Pancreas (tissue), 10 donors: ENCODE results near the gene PRDM12. TPM values are rescaled to one million over a fixed set of nuclear protein-coding genes. Genes with fewer than 3 reads are reported as not detected.
A peak's percentile ranks its signal among the peaks of the same experiment; 100 is the strongest.

ENCODE experiments used
- ATAC-seq, 4 donors: fragments of 200-7000 bp; cut with Tn5 transposase; one replicate each; pipeline versions ENCODE4 v1.8.0 to v1.9.1; 2020; ENCODE audit warnings: mild to moderate bottlenecking in 4 of 4, moderate library complexity in 4 of 4
- DNase-seq, 6 donors: peaks; one replicate each; pipeline ENCODE4 v3.0.0-alpha.2; 2020
- FAIRE-seq: peaks from 2 replicates; lab custom pipeline; 2012; peaks lifted over from hg19 to GRCh38; lab: Jason Lieb, UNC
- H3K27ac ChIP-seq, 4 donors: fragments of 200-600 bp; sonication (generic); 1 replicate in 3 of 4; 2 replicates in 1 of 4; pipeline versions ENCODE4 v1.5.0 to v1.8.0; 2020
- H3K27me3 ChIP-seq, 4 donors: fragments of 200-600 bp; one replicate each; pipeline ENCODE4 v1.8.0; 2021
- H3K36me3 ChIP-seq, 3 donors: fragments of 200-600 bp; sonication (generic) in 1 of 3; one replicate each; pipeline versions ENCODE4 v1.5.0 to v1.8.0; 2020 to 2021
- H3K4me1 ChIP-seq, 3 donors: fragments of 200-600 bp; one replicate each; pipeline ENCODE4 v1.8.0; 2021
- H3K4me3 ChIP-seq, 4 donors: fragments of 200-600 bp; sonication (generic) in 2 of 4; one replicate each; pipeline versions ENCODE4 v1.5.0 to v1.8.0; 2020 to 2021
- H3K9me3 ChIP-seq, 4 donors: fragments of 200-600 bp; one replicate each; pipeline ENCODE4 v1.8.0; 2021
- WGBS, 2 donors: extraction: QIAGEN DNeasy Blood & Tissue Kit; methylation state at CpG; one replicate each; pipeline ENCODE4 v1.1.7; 2013; 5-methylcytosine and 5-hydroxymethylcytosine counted together
- intact Hi-C, 3 donors: fragments of 100-400 bp; cut with DNase I; formaldehyde crosslinking; loops; one replicate each; pipeline versions ENCODE4 v1.11.1 to v1.14.2; 2022
- polyA plus RNA-seq, 2 donors: library from polyadenylated mRNA; stranded (reverse); fragments of 200-250 nt; gene quantifications; one replicate each; pipeline ENCODE4 v1.2.3, GENCODE V29; 2013
- total RNA-seq, 6 donors: library from RNA; stranded (reverse); fragmentation: NEBNext Ultra II Directional in 4 of 6; extraction: Animal tissue kit (Norgen Biotek cat#: 25700) in 4 of 6; gene quantifications; one replicate each; pipeline versions ENCODE4 v1.2.1 to v1.2.4, GENCODE V29; 2021 to 2023
- TF ChIP-seq, protein P1 (sequence below), 4 donors: fragments of 200-600 bp; sonication (generic) in 3 of 4; IDR thresholded peaks; one replicate each; pipeline versions ENCODE4 v1.5.0 to v1.8.0; 2021; ENCODE audit warnings: antibody characterized with exemption in 4 of 4
- donor health status: healthy with polysubstance abuse.
- donor health status: DM: no; HTN: no; CAD: no; lungs with moderate emphysema.
- donor health status: DM: no; HTN: no; CAD: no.
- donor health status: control.
- donor health status: control.
- donor health status: Bipolar disorder and iron deficiency.
- donor health status: DM: yes; HTN: yes; CAD: no.
- donor health status: DM: no; HTN: no; CAD: no.
- donor health status: DM: no; HTN: no; CAD: no.
- donor health status: DM: yes; HTN: yes; CAD: no.

The PRDM12 gene
- total and polyA plus RNA-seq, 8 donors: 0.02 to 0.06 (median 0.06) TPM; not detected in 5

DNA sequence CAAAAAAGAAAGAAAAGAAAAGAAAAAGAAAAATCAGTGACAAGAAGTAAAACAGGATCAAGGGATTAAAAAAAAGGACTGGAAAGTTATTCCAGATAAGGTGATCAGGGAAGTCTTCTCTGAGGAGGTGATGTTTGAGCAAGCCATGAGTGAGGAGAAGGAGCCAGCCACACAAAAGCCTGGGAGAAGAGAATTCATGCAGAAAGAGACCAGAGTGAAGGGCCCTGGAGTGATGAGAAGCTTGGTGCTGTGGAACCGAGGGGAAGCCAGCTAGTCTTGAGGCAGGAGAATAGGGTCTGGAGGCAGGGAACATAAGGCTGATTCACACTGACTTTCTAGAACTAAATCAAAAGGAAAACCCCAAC is 25.2 kb downstream of the PRDM12 start:
- no peak for FAIRE-seq
- Histone ChIP-seq H3K27ac (peak overlapping the region in 2 of 4 donors; percentile 47 to 54), H3K27me3 (no peaks in the 10 kb centered on the region), H3K4me1 (peaks cover 1 to 4% (median 3%) of the 10 kb centered on the region in 3 donors), H3K9me3 (no peaks in the 10 kb centered on the region), H3K36me3 (no peaks in the 10 kb centered on the region), H3K4me3 (peak overlapping the region in 2 of 4 donors; percentile 19 to 40)
- TF ChIP-seq, protein P1, sequence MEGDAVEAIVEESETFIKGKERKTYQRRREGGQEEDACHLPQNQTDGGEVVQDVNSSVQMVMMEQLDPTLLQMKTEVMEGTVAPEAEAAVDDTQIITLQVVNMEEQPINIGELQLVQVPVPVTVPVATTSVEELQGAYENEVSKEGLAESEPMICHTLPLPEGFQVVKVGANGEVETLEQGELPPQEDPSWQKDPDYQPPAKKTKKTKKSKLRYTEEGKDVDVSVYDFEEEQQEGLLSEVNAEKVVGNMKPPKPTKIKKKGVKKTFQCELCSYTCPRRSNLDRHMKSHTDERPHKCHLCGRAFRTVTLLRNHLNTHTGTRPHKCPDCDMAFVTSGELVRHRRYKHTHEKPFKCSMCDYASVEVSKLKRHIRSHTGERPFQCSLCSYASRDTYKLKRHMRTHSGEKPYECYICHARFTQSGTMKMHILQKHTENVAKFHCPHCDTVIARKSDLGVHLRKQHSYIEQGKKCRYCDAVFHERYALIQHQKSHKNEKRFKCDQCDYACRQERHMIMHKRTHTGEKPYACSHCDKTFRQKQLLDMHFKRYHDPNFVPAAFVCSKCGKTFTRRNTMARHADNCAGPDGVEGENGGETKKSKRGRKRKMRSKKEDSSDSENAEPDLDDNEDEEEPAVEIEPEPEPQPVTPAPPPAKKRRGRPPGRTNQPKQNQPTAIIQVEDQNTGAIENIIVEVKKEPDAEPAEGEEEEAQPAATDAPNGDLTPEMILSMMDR (IDR thresholded peaks at IDR 0.05): no peak
- DNase-seq: no peak
- 30 to 36% methylated on average over 1 of the region's 1 CpG for WGBS, 2 donors
- no peak for ATAC-seq
- intact Hi-C loops: no loop called here

DNA sequence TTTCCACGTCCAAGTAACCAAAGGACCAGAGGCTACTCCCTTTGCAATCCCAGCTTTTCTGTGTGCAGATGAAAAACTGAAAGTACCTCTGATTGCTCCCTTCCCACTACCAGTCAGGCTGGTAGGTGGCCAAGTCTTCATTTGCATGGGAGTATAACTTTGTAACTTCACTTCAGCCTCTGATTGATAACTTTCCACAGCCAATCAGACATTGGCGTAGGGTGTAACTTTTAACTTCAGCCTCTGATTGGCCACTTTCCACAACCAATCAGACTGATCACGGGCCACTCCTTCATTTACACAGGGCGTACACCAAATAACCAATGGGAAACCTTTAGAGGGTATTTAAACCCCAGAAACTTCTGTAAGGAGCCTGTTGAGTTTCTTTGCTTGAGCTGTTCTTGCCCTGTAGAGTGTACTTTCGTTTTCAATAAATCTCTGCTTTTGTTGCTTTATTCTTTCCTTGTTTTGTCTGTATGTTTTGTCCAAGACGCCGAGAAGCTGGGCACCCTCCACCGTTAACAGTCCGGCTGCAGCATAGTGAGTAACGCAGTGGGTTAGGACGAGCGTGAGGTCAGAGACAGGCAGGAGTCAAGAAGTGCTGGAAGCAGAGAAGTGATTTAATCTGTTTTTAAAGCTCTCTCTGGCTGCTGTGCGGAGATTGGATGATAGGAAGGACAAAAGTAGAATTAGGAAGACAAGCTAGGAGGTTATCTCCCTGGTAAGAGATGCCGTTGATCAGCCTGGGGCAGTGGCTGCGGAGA is 25.7 kb downstream of the PRDM12 start:
- no peaks in the 10 kb centered on the region for H3K9me3 ChIP-seq
- peak overlapping the region in 3 of 4 donors; percentile 17 to 69 (median 47) for H3K27ac ChIP-seq
- peak; percentile 75 to 82 (median 80) for ATAC-seq
- peak; percentile 87 for FAIRE-seq
- H3K4me3 ChIP-seq: peak overlapping the region in 2 of 4 donors; percentile 19 to 40
- peaks cover 5 to 10% (median 9%) of the 10 kb centered on the region in 3 donors for H3K4me1 ChIP-seq
- H3K36me3 ChIP-seq: no peaks in the 10 kb centered on the region
- TF ChIP-seq, protein P1 (IDR thresholded peaks at IDR 0.05): no peak
- intact Hi-C loops: loop anchor here in 1 of 3 donors (10.0 kb wide), 1 partner anchor 355 kb away; no protein-coding TSS in a partner anchor
- 38 to 54% methylated on average over 15 of the region's 15 CpGs for WGBS, 2 donors
- peak in 4 of 6 donors; percentile 53 to 84 (median 80) for DNase-seq
- no peaks in the 10 kb centered on the region for H3K27me3 ChIP-seq

DNA sequence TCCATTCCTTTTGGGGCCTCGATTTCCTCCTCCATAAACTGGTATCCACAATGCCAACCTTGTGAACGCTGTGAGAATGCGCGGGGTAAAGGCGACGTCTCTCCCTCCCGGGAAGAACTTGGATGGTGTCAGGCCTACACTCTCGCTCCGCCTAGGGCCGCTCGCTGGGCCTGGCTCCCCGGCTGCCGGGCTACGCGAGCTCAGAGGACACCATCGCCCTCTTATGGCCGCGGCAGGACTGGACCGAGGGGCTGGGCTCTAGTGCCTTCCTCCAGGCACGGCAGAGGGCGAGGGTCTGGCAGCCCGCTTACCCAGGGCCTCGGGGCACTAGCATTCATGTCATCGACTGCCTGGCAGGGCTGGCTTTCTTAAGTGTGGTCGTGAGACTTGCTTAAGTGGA is 27.9 kb downstream of the PRDM12 start:
- Histone ChIP-seq H3K4me1 (peaks cover 5 to 11% (median 10%) of the 10 kb centered on the region in 3 donors), H3K36me3 (no peaks in the 10 kb centered on the region), H3K27ac (no peak overlapping the region), H3K4me3 (no peak overlapping the region), H3K27me3 (no peaks in the 10 kb centered on the region), H3K9me3 (no peaks in the 10 kb centered on the region)
- 49 to 50% methylated on average over 25 of the region's 25 CpGs for WGBS, 2 donors
- ATAC-seq: no peak
- peak in 2 of 6 donors; percentile 24 to 40 for DNase-seq
- intact Hi-C loops: loop anchor here in 1 of 3 donors (10.0 kb wide), 1 partner anchor 352 kb away; no protein-coding TSS in a partner anchor
- TF ChIP-seq, protein P1 (IDR thresholded peaks at IDR 0.05): no peak
- FAIRE-seq: no peak

DNA sequence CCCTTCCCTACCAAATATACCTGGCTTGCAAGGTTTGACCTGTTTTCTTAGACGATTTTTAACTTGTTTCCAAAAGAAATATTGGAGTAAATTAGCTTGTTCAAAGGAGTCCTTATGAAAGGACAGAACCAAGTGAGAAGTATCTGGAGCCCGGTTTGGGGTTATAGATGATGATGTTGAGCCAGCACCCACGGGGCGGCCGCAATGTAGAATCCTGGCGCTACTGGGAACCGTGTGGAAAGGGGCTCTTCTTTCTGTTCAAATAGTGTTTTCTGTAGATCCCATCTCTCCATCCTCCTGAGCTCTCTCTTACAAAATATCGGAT is 28.7 kb downstream of the PRDM12 start:
- FAIRE-seq (no peak), ATAC-seq (peak in 2 of 4 donors; percentile 1 to 7), DNase-seq (no peak)
- TF ChIP-seq, protein P1 (IDR thresholded peaks at IDR 0.05): no peak
- WGBS, 2 donors: 5 to 7% methylated on average over 8 of the region's 8 CpGs
- no peaks in the 10 kb centered on the region for H3K27me3 ChIP-seq
- intact Hi-C loops: loop anchor here in 1 of 3 donors (10.0 kb wide), 1 partner anchor 352 kb away; no protein-coding TSS in a partner anchor
- no peaks in the 10 kb centered on the region for H3K9me3 ChIP-seq
- peaks cover 0 to 3% (median 0%) of the 10 kb centered on the region in 3 donors for H3K36me3 ChIP-seq
- peak overlapping the region in 1 of 4 donors; percentile 22 for H3K27ac ChIP-seq
- peaks cover 5 to 11% (median 10%) of the 10 kb centered on the region in 3 donors for H3K4me1 ChIP-seq
- peak overlapping the region; percentile 1 to 91 (median 46) for H3K4me3 ChIP-seq
